K562 (cell line): ENCODE results near the gene ANAPC16. TPM values are rescaled to one million over a fixed set of nuclear protein-coding genes. Genes with fewer than 3 reads are reported as not detected.

ENCODE experiments used
- ARID4B ChIP-seq: sonication (generic); formaldehyde crosslinking; IDR thresholded peaks from 2 replicates; pipeline ENCODE4 v1.8.0; 2022; ENCODE audit warnings: mild to moderate bottlenecking, missing genetic modification reagents
- CBFA2T2 ChIP-seq: fragments of 450-650 bp; conservative IDR thresholded peaks from 2 replicates; pipeline ENCODE4 v1.6.1; 2017; ENCODE audit warnings: mild to moderate bottlenecking
- DIDO1 ChIP-seq: fragments of 450-650 bp; IDR thresholded peaks from 2 replicates; pipeline ENCODE4 v1.6.1; 2016; ENCODE audit warnings: low read depth, missing biosample characterization, missing genetic modification characterization
- ELF1 ChIP-seq: fragments of 200-800 bp; sonication (Bioruptor generic); IDR thresholded peaks from 2 replicates; pipeline ENCODE4 v1.6.1; 2016; ENCODE audit warnings: missing genetic modification characterization, missing compliant biosample characterization
- FOXJ2 ChIP-seq: fragments of 200-800 bp; sonication (Bioruptor generic); IDR thresholded peaks from 2 replicates; pipeline ENCODE4 v1.6.1; 2016; ENCODE audit warnings: missing genetic modification characterization, missing compliant biosample characterization
- FOXO4 ChIP-seq: fragments of 450-650 bp; formaldehyde crosslinking; IDR thresholded peaks from 2 replicates; pipeline ENCODE4 v1.4.0; 2020; ENCODE audit warnings: mild to moderate bottlenecking, moderate library complexity
- HDAC6 ChIP-seq: IDR thresholded peaks from 2 replicates; pipeline ENCODE4 v1.6.1; 2012; ENCODE audit warnings: low read depth, mild to moderate bottlenecking, control low read depth, inconsistent platforms, low read length, moderate library complexity
- MTA1 ChIP-seq: fragments of 450-650 bp; IDR thresholded peaks from 2 replicates; pipeline ENCODE4 v1.6.1; 2017; ENCODE audit warnings: borderline replicate concordance
- MYBL2 ChIP-seq, 2 experiments: fragments of 450-650 bp in 1 of 2; sonication (generic) in 1 of 2; formaldehyde crosslinking in 1 of 2; IDR thresholded peaks; 2 replicates each; pipeline versions ENCODE4 v1.6.1 to v1.8.1; 2017 to 2022; ENCODE audit warnings: borderline replicate concordance in 1 of 2, inconsistent platforms in 1 of 2, low read depth in 1 of 2, mild to moderate bottlenecking in 1 of 2, missing genetic modification reagents in 1 of 2, moderate library complexity in 1 of 2
- SAFB ChIP-seq: fragments of 200-400 bp; formaldehyde crosslinking; IDR thresholded peaks from 2 replicates; pipeline ENCODE4 v1.6.1; 2017; ENCODE audit warnings: low read depth, low read length, borderline replicate concordance
- SNIP1 ChIP-seq: fragments of 450-650 bp; IDR thresholded peaks from 2 replicates; pipeline ENCODE4 v1.7.1; 2017; ENCODE audit warnings: low read depth, mild to moderate bottlenecking
- TBL1XR1 ChIP-seq, 2 experiments: IDR thresholded peaks; 2 replicates each; pipeline ENCODE4 v1.6.1; 2012; ENCODE audit warnings: improper control_type of control experiment in 2 of 2, low read length in 2 of 2, mild to moderate bottlenecking in 1 of 2
- TCF7 ChIP-seq: sonication (generic); IDR thresholded peaks from 2 replicates; pipeline ENCODE4 v1.6.1; 2016; ENCODE audit warnings: antibody characterized with exemption, borderline replicate concordance
- TEAD4 ChIP-seq, 2 experiments: sonication (generic) in 1 of 2; formaldehyde crosslinking in 1 of 2; IDR thresholded peaks; 2 replicates each; pipeline versions ENCODE4 v1.6.1 to v1.8.0; 2012 to 2022; ENCODE audit warnings: borderline replicate concordance in 1 of 2, inconsistent platforms in 1 of 2, low read length in 1 of 2, mild to moderate bottlenecking in 1 of 2, missing genetic modification reagents in 1 of 2
- WHSC1 ChIP-seq: IDR thresholded peaks from one replicate; pipeline ENCODE4 v1.6.1; 2012; ENCODE audit warnings: low read length, control low read depth, inconsistent platforms
- ZNF57 ChIP-seq: fragments of 450-650 bp; formaldehyde crosslinking; IDR thresholded peaks from 2 replicates; pipeline ENCODE4 v1.4.0; 2020; ENCODE audit warnings: mild to moderate bottlenecking, moderate library complexity
- polyA plus RNA-seq, 8 experiments: library from polyadenylated mRNA; depleted of rRNA in 4 of 8; stranded (reverse) in 5 of 8; unstranded in 3 of 8; fragments of >200 nt; fragmentation: Nextera tagmentation in 2 of 8; fragmentation: Illumina TruSeq in 1 of 8; extraction: Ambion mirVana in 2 of 8; extraction: Trizol in 1 of 8; gene quantifications; 2 replicates each; pipeline versions ENCODE4 v1.2.1 to v1.2.3, GENCODE V29; 2011 to 2014; ENCODE audit warnings: inconsistent platforms in 1 of 8, missing spikeins in 1 of 8
- total RNA-seq, 7 experiments: library from RNA; depleted of rRNA in 6 of 7; stranded (reverse); fragments of >200 nt in 6 of 7; fragmentation: Illumina TruSeq in 2 of 7; extraction: Trizol in 2 of 7; gene quantifications; 2 replicates each; pipeline versions ENCODE4 v1.2.1 to v1.2.3, GENCODE V29; 2011 to 2021; ENCODE audit warnings: low replicate concordance in 1 of 7
- TF ChIP-seq, protein P1 (sequence below), 2 experiments: fragments of 450-650 bp; IDR thresholded peaks; 2 replicates each; pipeline ENCODE4 v1.6.1; 2016
- TF ChIP-seq, protein P2 (sequence below): conservative IDR thresholded peaks from 2 replicates; pipeline ENCODE4 v1.6.1; 2011; ENCODE audit warnings: low read depth, mild to moderate bottlenecking, low read length; ENCODE audit not compliant: control insufficient read depth

Gene ANAPC16
- total and polyA plus RNA-seq, 9 of the 15 experiments (the other 6 are each of a cell fraction or from before 2014, with no cell fraction given): 42.6 to 208 (median 108) TPM

GRCh38 chr10:72273410-72274212 lies 57.8 kb downstream of the ANAPC16 start, which contains the start of gene DDIT4 (continued):
- TF ChIP-seq HDAC6: peak; percentile 96
- TF ChIP-seq ZNF57 (CRISPR knock-in tag): no peak
- no peak for TF ChIP-seq ELF1
- TF ChIP-seq, protein P1, sequence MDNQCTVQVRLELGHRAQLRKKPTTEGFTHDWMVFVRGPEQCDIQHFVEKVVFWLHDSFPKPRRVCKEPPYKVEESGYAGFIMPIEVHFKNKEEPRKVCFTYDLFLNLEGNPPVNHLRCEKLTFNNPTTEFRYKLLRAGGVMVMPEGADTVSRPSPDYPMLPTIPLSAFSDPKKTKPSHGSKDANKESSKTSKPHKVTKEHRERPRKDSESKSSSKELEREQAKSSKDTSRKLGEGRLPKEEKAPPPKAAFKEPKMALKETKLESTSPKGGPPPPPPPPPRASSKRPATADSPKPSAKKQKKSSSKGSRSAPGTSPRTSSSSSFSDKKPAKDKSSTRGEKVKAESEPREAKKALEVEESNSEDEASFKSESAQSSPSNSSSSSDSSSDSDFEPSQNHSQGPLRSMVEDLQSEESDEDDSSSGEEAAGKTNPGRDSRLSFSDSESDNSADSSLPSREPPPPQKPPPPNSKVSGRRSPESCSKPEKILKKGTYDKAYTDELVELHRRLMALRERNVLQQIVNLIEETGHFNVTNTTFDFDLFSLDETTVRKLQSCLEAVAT (IDR thresholded peaks at IDR 0.05): no peak
- TF ChIP-seq, protein P2, sequence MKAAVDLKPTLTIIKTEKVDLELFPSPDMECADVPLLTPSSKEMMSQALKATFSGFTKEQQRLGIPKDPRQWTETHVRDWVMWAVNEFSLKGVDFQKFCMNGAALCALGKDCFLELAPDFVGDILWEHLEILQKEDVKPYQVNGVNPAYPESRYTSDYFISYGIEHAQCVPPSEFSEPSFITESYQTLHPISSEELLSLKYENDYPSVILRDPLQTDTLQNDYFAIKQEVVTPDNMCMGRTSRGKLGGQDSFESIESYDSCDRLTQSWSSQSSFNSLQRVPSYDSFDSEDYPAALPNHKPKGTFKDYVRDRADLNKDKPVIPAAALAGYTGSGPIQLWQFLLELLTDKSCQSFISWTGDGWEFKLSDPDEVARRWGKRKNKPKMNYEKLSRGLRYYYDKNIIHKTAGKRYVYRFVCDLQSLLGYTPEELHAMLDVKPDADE: peak; percentile 57
- TF ChIP-seq MYBL2 (IDR thresholded peaks at IDR 0.05; ENCODE audit: low read depth): no peak
- TF ChIP-seq MYBL2 (CRISPR knock-in tag; IDR thresholded peaks at IDR 0.05; ENCODE audit: borderline replicate concordance): no peak
- peak; percentile 44 for TF ChIP-seq WHSC1
- TF ChIP-seq TEAD4 (IDR thresholded peaks at IDR 0.05; ENCODE audit: low read length): peak; percentile 50; the same call in 1 of the 2 replicates
- no peak for TF ChIP-seq TEAD4 (CRISPR knock-in tag; IDR thresholded peaks at IDR 0.05; ENCODE audit: borderline replicate concordance)
- TF ChIP-seq FOXO4 (CRISPR knock-in tag): peak; percentile 91; the same call in 1 of the 2 replicates
- TF ChIP-seq TCF7: 0 out of 2 replicates have a peak, but pooled peaks have one; percentile 5
- TF ChIP-seq SAFB: no peak; the same call in 1 of the 2 replicates
- TF ChIP-seq TBL1XR1 (IDR thresholded peaks at IDR 0.05; ENCODE audit: low read length in 2 of 2): peak in 1 of 2 experiments; percentile 77; a peak in 2 of 4 replicates
- no peak; the same call in 1 of the 2 replicates for TF ChIP-seq ARID4B
- TF ChIP-seq MTA1: no peak; the same call in 1 of the 2 replicates
- no peak for TF ChIP-seq SNIP1
- TF ChIP-seq CBFA2T2: no peak
- no peak for TF ChIP-seq DIDO1 (tag)
- TF ChIP-seq FOXJ2 (tag): peak; percentile 83
